Epithelial cell of proximal tubule (primary cell): ENCODE data around the gene CCDC116. TPM values are rescaled to one million over a fixed set of nuclear protein-coding genes. Genes with fewer than 3 reads are reported as not detected.

Source experiments
- DNase-seq: peaks from one replicate; pipeline ENCODE4 v3.0.0-alpha.2; 2011; ENCODE audit warnings: low read depth
- H3K4me3 ChIP-seq: 2 replicates; pipeline ENCODE4 v1.5.1; 2011; ENCODE audit warnings: low read depth, mild to moderate bottlenecking, low read length
- CTCF ChIP-seq: conservative IDR thresholded peaks from 2 replicates; pipeline ENCODE4 v1.5.1; 2012; ENCODE audit warnings: low read depth, mild to moderate bottlenecking, low read length
- total RNA-seq: library from RNA; depleted of rRNA; stranded (reverse); fragments of >200 nt; gene quantifications from 2 replicates; pipeline ENCODE4 v1.2.3, GENCODE V29; 2015

The CCDC116 gene
- total RNA-seq, 1 donor from 2014 or later: 0.17 TPM

GRCh38 chr22:21628386-21629254 is 3.9 kb upstream of the CCDC116 start:
- H3K4me3 ChIP-seq: peak overlapping the region; percentile 79
- no peak for TF ChIP-seq CTCF
- no peak for DNase-seq

DNA sequence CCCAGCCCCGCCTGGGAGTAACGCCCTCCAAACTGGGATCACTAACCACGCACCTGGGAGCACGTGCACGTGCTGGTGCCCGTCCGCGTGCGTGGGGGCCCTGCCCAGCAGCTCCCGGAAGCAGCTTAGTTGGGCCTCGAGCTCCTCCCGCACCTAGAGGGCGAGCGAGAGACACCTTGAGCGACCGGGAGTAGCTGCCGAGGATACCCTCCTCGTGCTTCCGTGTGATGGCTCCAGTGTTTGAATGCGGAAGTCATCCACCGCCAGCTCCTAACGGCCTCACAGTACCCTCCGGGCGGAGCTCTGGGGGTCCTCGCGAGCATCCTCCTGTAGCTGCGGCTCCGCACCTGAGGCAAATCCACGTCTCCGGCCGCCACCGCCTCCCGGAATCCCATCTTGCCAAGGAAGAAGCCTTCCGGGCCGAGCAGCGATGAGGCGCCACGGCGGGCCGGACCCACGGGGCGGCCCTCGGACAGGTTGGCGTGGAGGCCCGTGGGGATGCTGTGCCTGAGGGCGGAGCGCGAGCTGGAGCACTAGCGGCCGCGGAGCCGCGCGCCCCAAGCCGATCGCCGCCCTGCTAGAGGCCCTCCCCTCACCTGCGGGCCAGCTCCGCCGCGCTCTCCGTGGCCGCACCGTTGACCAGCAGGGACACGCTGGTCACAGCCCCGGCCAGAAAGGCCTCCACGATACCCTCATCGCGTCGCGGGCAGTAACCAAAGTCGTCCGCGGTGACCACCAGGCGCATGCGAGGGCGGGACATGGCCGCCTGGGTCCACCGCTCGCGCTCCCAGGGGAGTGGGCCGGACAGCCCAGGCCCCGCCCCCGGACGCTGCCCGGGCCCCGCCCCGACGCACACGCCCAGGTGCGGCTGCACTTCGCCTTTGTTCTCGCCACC is 3.1 kb upstream of the CCDC116 start, which contains the start of gene YDJC:
Gene YDJC, minus strand, starts transcription at position 768 of the 895 bp plus-strand sequence. Its CDS starts 8 bp downstream, at position 760.
- DNase-seq: no peak
- TF ChIP-seq CTCF: peak; percentile 67
- peak within 1 kb of the TSS; percentile 79 for H3K4me3 ChIP-seq

DNA sequence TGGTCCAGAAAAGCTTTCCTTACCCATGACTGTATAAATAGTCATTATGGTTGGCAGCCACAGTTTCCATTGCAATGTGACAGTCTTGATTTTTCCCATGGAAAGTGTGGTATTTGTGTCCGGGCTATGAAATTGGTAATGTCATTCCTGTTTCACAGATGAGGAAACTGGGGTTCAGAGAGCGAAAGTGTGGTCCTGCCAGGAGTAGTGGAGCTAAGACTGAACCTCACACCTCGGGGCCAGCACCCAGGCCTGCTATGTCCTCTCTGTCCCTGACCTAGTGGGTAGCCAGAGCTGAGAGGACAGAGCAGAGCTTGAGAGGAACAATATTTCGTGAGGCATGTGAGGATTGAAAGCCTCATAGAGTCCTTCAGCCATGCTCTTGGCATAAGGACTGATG is 1.5 kb upstream of the CCDC116 start:
- DNase-seq: no peak
- no peak overlapping the region for H3K4me3 ChIP-seq
- no peak for TF ChIP-seq CTCF

GRCh38 chr22:21632931-21633330 is 371 bp downstream of the CCDC116 start:
- no peak for TF ChIP-seq CTCF
- no peak for DNase-seq
- no peak overlapping the region for H3K4me3 ChIP-seq

DNA sequence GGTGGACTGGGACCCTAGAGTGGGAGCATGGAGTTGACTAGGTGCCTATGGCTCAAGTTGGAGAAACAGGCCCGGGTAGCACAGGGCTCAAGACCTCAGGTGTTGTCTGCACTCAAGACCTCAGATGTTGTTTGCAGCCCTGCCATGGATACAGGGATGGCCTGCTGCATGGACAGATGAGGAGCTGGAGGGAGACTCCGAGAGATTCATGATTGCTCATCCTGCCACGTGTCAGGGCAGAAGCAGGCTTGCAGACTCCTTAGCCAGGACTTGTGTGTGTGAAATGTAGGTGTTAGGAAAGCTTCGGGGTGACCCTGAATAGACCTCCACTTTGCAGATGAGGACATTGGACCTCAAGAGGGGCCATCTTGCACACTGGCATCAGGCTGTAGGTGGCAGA is 921 bp downstream of the CCDC116 start:
- DNase-seq: no peak
- H3K4me3 ChIP-seq: no peak overlapping the region
- TF ChIP-seq CTCF: no peak

GRCh38 chr22:21634081-21634480 is 1.5 kb downstream of the CCDC116 start:
- H3K4me3 ChIP-seq: no peak overlapping the region
- TF ChIP-seq CTCF: no peak
- no peak for DNase-seq
